SJSA1 (cell line): ENCODE results near the gene SYNE1. TPM values are rescaled to one million over a fixed set of nuclear protein-coding genes. Genes with fewer than 3 reads are reported as not detected.
A peak's percentile ranks its signal among the peaks of the same experiment; 100 is the strongest.

ENCODE experiments used
- DNase-seq, 2 experiments: peaks; one replicate each; pipeline ENCODE4 v3.0.0-alpha.2; 2015 to 2020; ENCODE audit warnings: low spot score in 2 of 2, low read depth in 1 of 2
- H3K27ac ChIP-seq: fragments of 250-450 bp; sonication (Bioruptor Pico); 2 replicates; pipeline ENCODE4 v1.5.1; 2020; ENCODE audit warnings: mild to moderate bottlenecking, moderate library complexity
- H3K27me3 ChIP-seq: fragments of 250-450 bp; sonication (Bioruptor Pico); replicated peaks from 2 replicates; pipeline ENCODE4 v1.5.1; 2020; ENCODE audit warnings: mild to moderate bottlenecking, moderate library complexity
- H3K36me3 ChIP-seq: fragments of 250-450 bp; sonication (Bioruptor Pico); 2 replicates; pipeline ENCODE4 v1.5.1; 2020; ENCODE audit warnings: mild to moderate bottlenecking
- H3K4me1 ChIP-seq: fragments of 250-450 bp; sonication (Bioruptor Pico); replicated peaks from 2 replicates; pipeline ENCODE4 v1.6.1; 2021; ENCODE audit warnings: mild to moderate bottlenecking
- H3K4me3 ChIP-seq: fragments of 250-450 bp; sonication (Bioruptor Pico); 2 replicates; pipeline ENCODE4 v1.5.1; 2020; ENCODE audit warnings: mild to moderate bottlenecking
- H3K9me3 ChIP-seq: fragments of 250-450 bp; sonication (Bioruptor Pico); replicated peaks from 2 replicates; pipeline ENCODE4 v1.5.1; 2020; ENCODE audit warnings: mild to moderate bottlenecking
- total RNA-seq: library from RNA; depleted of rRNA; stranded (reverse); fragments of >200 nt; shearing (Covaris generic); gene quantifications from 2 replicates; pipeline ENCODE4 v1.2.3, GENCODE V29; 2014

SYNE1 gene
- total RNA-seq, 1 experiment from 2014 or later = 53.6 TPM

DNA sequence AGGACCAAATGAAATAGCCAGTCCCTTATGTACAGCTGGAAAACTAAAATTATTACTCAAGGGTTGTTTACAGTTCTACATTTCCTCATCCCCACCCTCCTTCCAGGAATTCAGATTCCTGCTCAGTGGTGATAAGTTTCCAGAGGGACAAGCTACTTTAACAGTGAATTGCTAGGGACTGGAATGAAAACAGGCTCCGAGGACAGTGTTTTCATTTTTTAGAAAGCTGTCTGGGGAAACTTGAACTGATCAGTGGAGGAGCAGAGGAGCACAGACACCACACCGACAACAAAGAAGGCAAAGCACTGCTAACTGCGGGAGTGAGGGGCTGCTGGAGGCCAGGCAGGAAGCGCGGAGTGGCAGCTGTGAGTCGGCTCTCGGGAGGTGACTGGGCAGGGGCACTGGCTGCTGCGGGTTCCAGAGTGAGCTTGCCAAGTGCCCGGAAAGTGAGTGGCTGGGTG is 507.4 kb downstream of the SYNE1 start:
- no peak for DNase-seq
- H3K27ac ChIP-seq = no peak overlapping the region

DNA sequence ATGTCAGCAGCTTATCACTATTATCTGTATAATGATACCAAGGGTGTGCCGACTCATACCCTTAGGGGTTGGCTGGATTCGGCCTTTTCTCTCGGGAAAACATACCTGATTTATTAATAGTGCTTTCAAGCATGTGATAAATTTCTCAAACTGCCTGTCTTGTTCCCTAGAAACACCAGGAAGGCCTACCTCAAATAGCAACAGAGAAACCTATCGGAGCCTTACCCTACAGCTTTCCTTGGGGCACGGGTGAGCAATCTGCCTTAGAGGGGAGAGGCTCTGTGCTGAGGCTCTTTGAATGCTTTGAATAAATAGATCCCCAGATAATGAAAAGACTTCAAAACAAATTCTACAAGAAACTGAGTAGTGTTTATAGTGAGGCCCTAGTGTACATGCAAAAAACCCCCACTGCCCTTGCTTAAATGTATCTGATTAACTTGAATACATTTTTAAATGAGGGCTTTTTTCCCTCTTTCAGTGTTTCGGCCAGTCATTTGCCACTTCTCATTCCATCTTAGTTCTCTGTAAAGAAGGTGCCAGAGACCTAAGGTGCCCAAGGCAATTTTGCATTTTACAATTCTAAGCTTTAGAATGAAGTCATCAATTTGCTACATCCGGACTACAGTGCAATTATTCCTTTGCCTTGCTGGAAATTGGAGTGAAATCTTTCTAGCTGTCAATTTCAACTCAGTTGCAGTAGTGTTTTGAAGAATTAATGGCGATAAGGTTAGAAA is 509.6 kb downstream of the SYNE1 start:
- Histone ChIP-seq H3K27ac (no peak overlapping the region), H3K36me3 (peaks cover 20% of the 10 kb centered on the region), H3K4me1 (no peaks in the 10 kb centered on the region), H3K4me3 (no peak overlapping the region), H3K27me3 (no peaks in the 10 kb centered on the region), H3K9me3 (0 out of 2 replicates have a peak, but pooled peaks cover 2% of the 10 kb centered on the region)
- DNase-seq = no peak

More for the DNA sequence above, 507.4 kb downstream of the SYNE1 start:
- no peaks in the 10 kb centered on the region for H3K27me3 ChIP-seq
- no peak overlapping the region for H3K4me3 ChIP-seq
- peaks cover 25% of the 10 kb centered on the region for H3K36me3 ChIP-seq
- no peaks in the 10 kb centered on the region for H3K4me1 ChIP-seq
- H3K9me3 ChIP-seq = no peaks in the 10 kb centered on the region

DNA sequence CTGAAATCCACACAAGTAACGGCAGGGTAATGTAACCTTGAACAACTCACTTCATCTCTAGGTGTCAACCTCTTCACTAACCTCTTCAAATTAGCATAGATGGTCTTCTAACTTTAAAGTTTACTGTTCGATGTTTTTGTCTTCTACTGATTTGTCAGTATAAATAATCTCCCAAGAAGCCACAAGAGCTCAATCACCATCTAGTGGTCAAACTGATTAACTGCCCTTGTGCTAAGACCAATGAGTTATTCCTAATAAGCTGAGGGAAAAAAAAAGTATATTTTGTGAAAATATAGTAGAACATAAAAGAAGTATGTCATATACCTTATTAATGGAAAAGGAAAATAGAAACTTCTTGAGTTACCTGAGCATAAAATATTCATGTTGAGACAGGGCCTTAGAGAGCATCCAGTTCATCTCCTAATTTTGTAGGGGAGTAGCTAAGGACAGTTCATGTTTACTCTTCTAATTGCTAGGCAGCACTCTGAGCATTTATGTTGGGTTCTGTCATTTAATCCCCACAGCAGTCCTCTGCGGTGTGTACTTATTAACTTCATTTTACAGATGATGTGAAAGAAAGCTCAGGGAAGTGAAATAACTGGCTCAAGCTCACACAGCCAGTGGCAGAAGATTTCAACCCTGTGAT is 512.6 kb downstream of the SYNE1 start:
- Histone ChIP-seq H3K4me1 (no peaks in the 10 kb centered on the region), H3K27me3 (no peaks in the 10 kb centered on the region), H3K4me3 (no peak overlapping the region), H3K27ac (no peak overlapping the region), H3K9me3 (0 out of 2 replicates have a peak, but pooled peaks cover 2% of the 10 kb centered on the region), H3K36me3 (peaks cover 11% of the 10 kb centered on the region)
- peak in 1 of 2 experiments; percentile 57 for DNase-seq

DNA sequence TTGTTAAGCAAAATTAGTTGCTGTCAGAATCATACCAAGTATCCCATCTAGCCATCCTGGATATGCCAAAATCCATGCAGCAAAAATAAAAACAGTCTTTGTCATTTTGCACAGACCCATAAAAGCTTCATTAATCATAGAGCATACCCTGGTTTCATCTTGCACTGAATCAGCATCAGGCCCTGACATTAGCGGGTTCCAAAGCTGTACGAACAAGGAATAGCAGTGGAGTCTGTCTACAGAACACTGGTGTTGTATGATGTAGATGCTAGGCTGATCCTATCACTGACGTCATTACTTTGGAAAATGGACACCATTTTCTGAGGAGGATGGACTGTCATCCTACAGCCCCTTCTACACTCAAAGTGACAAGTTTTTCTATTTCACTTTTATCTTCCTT is 514.1 kb downstream of the SYNE1 start:
- no peaks in the 10 kb centered on the region for H3K27me3 ChIP-seq
- H3K4me3 ChIP-seq = no peak overlapping the region
- no peaks in the 10 kb centered on the region for H3K4me1 ChIP-seq
- 0 out of 2 replicates have a peak, but pooled peaks cover 2% of the 10 kb centered on the region for H3K9me3 ChIP-seq
- peaks cover 8% of the 10 kb centered on the region for H3K36me3 ChIP-seq
- no peak overlapping the region for H3K27ac ChIP-seq
- DNase-seq = no peak

DNA sequence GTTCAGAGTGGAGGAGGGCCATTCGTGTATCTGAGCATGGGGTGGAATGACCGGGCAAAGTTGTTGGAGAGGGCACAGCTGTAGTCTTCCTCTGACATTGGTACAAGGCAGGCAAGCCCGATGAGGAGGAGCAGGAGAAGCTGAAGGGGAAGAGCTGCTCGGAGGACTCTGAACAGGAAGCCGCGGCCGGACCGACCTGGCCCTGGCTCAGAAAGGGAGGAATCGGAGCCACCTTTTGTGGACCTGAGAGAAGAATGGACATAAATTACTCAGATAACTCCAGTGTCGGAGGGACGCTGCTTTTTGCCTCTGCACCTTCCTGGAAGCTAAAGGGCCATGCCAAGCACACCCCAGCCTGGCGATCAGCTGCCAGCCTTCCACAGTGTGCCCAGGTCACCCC is 514.7 kb downstream of the SYNE1 start:
- no peak overlapping the region for H3K4me3 ChIP-seq
- H3K9me3 ChIP-seq = 0 out of 2 replicates have a peak, but pooled peaks cover 2% of the 10 kb centered on the region
- peaks cover 8% of the 10 kb centered on the region for H3K36me3 ChIP-seq
- H3K4me1 ChIP-seq = no peaks in the 10 kb centered on the region
- H3K27ac ChIP-seq = no peak overlapping the region
- no peaks in the 10 kb centered on the region for H3K27me3 ChIP-seq
- no peak for DNase-seq

DNA sequence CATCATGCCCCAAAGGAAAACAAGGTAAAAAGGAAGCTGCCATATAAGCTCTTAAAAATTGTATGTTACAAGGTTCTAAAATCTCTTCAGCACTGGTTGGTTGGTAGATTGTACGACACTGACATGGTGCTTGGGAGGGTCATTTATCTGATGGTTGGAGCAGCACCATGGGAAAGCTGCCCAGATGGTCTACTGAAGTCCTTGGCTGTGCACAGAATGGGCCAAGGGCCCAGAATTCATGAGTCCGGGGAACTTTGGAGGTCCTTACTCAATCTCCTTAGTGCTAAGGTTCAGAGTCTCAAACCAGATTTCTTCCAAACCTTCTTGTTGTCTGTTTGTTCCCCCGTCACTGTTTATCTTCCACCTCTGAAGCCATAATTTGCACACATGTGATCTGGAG is 515.3 kb downstream of the SYNE1 start:
- DNase-seq = no peak
- H3K4me3 ChIP-seq = no peak overlapping the region
- peaks cover 8% of the 10 kb centered on the region for H3K36me3 ChIP-seq
- 0 out of 2 replicates have a peak, but pooled peaks cover 2% of the 10 kb centered on the region for H3K9me3 ChIP-seq
- no peaks in the 10 kb centered on the region for H3K4me1 ChIP-seq
- H3K27ac ChIP-seq = no peak overlapping the region
- H3K27me3 ChIP-seq = no peaks in the 10 kb centered on the region

DNA sequence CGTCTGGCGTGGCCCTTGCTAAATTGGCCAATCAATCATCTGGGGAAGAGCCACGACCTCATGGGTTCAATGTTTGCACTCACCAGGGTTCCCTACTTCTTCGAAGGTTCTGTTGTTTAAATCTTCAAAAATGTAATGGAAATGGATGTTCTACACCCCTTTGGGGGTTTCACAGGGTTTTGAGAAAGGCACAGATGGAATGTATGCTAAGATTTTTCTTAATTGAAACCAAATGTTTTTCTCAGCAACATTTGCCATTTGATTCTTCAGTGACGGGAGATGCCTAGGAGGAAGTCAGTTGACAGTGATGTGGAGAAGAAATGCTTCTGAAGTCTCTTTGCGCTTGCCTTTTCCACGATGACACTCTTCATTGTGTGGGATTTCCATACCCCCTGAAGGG is 517.3 kb downstream of the SYNE1 start:
- H3K27ac ChIP-seq = no peak overlapping the region
- H3K27me3 ChIP-seq = no peaks in the 10 kb centered on the region
- 0 out of 2 replicates have a peak, but pooled peaks cover 2% of the 10 kb centered on the region for H3K9me3 ChIP-seq
- DNase-seq = no peak
- peaks cover 8% of the 10 kb centered on the region for H3K36me3 ChIP-seq
- no peaks in the 10 kb centered on the region for H3K4me1 ChIP-seq
- no peak overlapping the region for H3K4me3 ChIP-seq

DNA sequence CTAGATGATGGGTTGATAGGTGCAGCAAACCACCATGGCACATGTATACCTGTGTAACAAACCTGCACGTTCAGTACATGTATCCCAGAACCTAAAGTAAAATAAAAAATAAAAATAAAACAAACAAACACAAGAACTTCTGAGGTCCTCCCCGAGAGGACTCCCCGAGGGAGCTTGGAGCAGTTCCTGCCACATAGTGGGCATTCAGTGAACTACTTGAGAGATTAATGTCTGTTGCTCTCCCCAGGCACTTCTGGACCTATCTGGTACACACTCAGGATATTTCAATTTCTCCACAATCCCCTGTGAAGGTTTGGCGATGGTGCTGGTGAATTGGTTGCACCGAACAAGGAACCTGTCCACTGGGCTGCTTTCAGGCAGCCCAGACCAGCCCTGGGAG is 518.5 kb downstream of the SYNE1 start:
- DNase-seq = no peak
- no peaks in the 10 kb centered on the region for H3K27me3 ChIP-seq
- peaks cover 8% of the 10 kb centered on the region for H3K36me3 ChIP-seq
- 0 out of 2 replicates have a peak, but pooled peaks cover 2% of the 10 kb centered on the region for H3K9me3 ChIP-seq
- no peaks in the 10 kb centered on the region for H3K4me1 ChIP-seq
- no peak overlapping the region for H3K27ac ChIP-seq
- no peak overlapping the region for H3K4me3 ChIP-seq

DNA sequence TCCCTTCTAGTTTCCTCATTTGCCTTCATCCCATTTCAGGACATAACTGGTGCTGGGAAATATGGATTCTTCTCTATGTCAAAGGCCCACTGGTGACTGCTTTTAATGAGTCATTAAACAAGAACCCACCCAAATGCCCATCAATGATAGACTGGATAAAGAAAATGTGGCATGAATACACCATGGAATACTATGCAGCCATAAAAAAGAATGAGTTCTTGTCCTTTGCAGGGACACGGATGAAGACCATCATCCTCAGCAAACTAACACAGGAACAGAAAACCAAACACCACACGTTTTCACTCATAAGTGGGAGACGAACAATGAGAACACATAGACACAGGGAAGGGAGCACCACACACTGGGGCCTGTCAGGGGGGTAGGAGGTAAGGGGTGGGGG is 518.9 kb downstream of the SYNE1 start:
- no peak overlapping the region for H3K27ac ChIP-seq
- H3K27me3 ChIP-seq = no peaks in the 10 kb centered on the region
- H3K9me3 ChIP-seq = 0 out of 2 replicates have a peak, but pooled peaks cover 1% of the 10 kb centered on the region
- H3K4me3 ChIP-seq = no peak overlapping the region
- no peak for DNase-seq
- no peaks in the 10 kb centered on the region for H3K4me1 ChIP-seq
- peaks cover 8% of the 10 kb centered on the region for H3K36me3 ChIP-seq

DNA sequence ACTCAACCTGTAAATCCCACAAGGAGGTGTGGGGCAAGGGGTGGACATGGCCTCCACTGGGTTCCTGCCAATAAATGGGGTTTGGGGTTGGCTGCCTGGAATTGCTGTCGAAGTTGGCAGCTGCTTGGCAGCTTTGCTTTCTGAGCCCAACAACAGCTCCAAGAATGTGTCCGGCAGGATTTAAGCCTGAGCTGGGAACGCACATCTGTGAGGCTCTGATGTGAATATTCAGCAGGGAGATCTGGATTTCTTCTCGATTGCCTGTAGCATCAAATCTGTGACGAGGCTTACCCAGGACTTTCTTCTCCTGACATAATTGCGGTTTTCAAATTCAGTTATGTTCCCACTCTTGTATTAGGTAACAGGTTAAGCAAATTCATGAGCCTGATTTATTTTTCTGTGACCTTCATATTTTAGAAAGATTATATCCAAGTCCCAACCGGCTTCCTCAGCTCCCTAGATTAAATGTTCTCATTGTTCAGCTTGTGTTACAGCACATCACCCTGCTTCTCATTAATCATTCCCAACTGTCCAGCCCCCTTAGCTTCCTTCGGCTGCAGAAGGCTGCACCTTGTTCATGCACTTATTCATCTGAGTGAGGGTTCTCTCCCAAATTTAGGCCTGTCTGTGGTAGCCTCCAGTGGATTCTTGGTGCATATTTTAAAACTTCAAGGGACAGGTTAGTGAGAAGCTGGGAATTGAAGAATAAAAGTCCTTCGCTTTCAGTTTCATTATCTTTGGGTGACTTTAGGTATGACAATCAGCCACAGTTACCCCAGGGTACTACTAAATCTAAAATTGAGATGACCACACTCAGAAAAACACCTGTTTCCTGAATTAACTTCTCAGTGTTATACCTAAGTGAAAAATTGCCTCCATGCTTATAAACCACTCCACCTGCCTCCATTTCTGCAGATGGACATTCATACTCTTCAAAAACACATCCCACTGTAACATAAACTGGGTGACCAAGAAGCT is 519.7 kb downstream of the SYNE1 start:
- Histone ChIP-seq H3K27ac (no peak overlapping the region), H3K4me3 (no peak overlapping the region), H3K9me3 (no peaks in the 10 kb centered on the region), H3K27me3 (no peaks in the 10 kb centered on the region), H3K36me3 (peaks cover 8% of the 10 kb centered on the region), H3K4me1 (no peaks in the 10 kb centered on the region)
- DNase-seq = no peak

DNA sequence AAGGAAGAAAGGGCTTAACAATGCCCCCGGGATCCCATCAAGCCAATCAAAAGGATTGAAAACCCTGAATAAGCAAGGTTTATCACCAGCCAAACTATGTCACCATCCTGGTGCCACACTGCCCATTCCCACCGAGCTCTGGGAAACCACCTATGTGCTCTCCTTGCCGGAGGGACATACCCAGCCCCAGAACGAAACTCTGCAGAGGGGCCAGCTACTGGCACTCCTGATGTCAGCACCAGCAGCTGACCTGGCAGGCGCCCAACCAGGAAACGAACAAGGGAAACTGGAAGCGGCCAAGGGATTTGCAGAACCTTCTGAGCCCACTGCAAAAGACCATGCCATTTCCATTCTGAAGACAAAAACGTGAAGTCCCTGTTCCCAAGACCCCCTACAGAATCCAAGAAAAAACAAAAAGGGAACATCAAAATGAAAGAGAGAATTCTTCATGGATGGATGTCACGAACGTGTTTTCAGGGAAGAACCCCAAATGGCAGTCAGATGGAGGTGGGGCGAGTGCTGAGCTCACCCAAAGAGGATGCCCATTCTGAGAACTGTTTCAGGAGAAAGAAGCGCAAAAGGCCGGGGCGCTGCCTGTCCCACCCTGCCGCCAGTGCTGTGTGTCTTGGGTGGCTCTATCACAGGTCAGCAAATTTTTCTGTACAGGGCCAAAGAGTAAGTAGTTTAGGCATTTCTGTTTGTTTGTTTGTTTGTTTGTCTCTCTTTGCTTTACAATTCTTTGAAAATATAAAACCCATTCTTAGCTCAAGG is 524.5 kb downstream of the SYNE1 start:
- no peaks in the 10 kb centered on the region for H3K36me3 ChIP-seq
- H3K9me3 ChIP-seq = no peaks in the 10 kb centered on the region
- no peaks in the 10 kb centered on the region for H3K27me3 ChIP-seq
- no peaks in the 10 kb centered on the region for H3K4me1 ChIP-seq
- no peak overlapping the region for H3K4me3 ChIP-seq
- no peak overlapping the region for H3K27ac ChIP-seq
- no peak for DNase-seq

DNA sequence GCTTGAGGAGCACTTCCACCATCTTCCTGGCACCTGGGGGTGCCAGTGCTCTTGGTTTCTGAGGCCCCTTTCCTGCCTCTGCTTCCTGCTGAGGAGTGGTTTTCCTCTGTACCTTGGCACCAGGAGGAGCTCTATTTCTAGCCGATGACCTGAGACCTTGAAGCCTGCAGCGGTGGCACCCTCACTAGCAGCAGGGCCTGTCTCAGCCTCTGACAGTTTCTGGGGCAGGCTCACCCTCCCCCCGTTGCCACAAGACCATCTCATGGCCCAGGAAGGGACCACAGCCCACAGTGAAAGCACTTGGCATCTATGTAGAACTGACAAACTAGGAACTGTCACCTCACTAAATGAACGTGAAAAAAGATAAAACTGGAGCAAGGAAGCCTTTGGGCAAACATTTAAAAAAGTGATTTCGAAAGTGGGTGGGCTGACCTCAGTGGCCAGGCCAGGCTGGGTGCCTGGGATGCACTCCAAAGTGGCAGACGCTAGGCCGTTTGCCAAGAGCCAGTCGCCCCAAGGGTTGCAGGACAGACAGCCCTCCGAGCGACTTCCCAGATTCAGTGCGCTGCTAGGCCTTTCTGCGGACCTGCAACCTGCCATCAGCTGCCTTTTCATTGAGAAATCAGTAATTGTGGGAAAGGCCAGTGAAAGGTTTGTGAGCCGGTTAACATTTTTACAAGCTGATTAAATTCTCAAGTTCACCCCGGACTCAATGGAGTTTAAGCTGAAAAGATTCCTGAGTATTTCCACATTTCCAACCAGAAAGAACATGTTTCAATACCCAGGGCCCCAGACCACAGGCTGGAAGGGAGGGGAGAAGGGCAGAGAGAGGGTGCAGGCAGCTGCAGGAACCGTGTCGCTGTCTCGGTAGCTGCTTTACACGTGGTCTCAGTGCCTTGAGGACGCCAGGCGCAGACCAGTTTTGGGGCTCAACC is 526.0 kb downstream of the SYNE1 start:
- no peaks in the 10 kb centered on the region for H3K9me3 ChIP-seq
- DNase-seq = no peak
- no peaks in the 10 kb centered on the region for H3K36me3 ChIP-seq
- H3K27ac ChIP-seq = no peak overlapping the region
- H3K4me1 ChIP-seq = no peaks in the 10 kb centered on the region
- no peak overlapping the region for H3K4me3 ChIP-seq
- H3K27me3 ChIP-seq = no peaks in the 10 kb centered on the region
